PC-9 (cell line): ENCODE data around the gene ANKRD13B. TPM values are rescaled to one million over a fixed set of nuclear protein-coding genes. Genes with fewer than 3 reads are reported as not detected.

Experiments
- BruUV-seq: library from RNA; stranded (reverse); fragments of 400-500 nt; replicated peaks from 2 replicates; lab custom pipeline; 2021; lab: Mats Ljungman, UMichigan
- CTCF ChIA-PET: fragments of 300-600 bp; sonication (Branson Sonifier 250); formaldehyde crosslinking; loops from one replicate; lab custom pipeline; 2022; ENCODE audit warnings: antibody characterized with exemption; lab: Charles Lee
- POLR2A ChIA-PET: fragments of 300-600 bp; sonication (Branson Sonifier 250); formaldehyde crosslinking; loops from one replicate; lab custom pipeline; 2022; ENCODE audit warnings: antibody characterized with exemption; ENCODE audit not compliant: unreplicated experiment; lab: Charles Lee
- DNase-seq, 2 experiments: peaks; one replicate each; pipeline versions ENCODE4 v3.0.0 to v3.0.0-alpha.2; 2015 to 2022; ENCODE audit warnings: mixed read lengths in 1 of 2
- H2AFZ ChIP-seq: fragments of 200-600 bp; sonication (generic); 2 replicates; pipeline ENCODE4 v1.8.1; 2017; ENCODE audit warnings: antibody characterized with exemption
- H3F3A ChIP-seq: fragments of 200-600 bp; sonication (generic); 2 replicates; pipeline ENCODE4 v1.8.1; 2017; ENCODE audit warnings: antibody characterized with exemption, mild to moderate bottlenecking, low read depth; ENCODE audit not compliant: insufficient read depth
- H3K27ac ChIP-seq: fragments of 200-600 bp; sonication (generic); 2 replicates; pipeline ENCODE4 v1.6.1; 2016; ENCODE audit warnings: mixed run types
- H3K27me3 ChIP-seq: fragments of 200-600 bp; sonication (generic); 2 replicates; pipeline ENCODE4 v1.6.1; 2016; ENCODE audit warnings: low read depth, mixed run types; ENCODE audit not compliant: insufficient read depth
- H3K36me3 ChIP-seq: fragments of 200-600 bp; sonication (generic); 2 replicates; pipeline ENCODE4 v1.6.1; 2016; ENCODE audit warnings: low read depth, mixed run types
- H3K4me1 ChIP-seq: fragments of 200-600 bp; sonication (generic); replicated peaks from 2 replicates; pipeline ENCODE4 v1.6.1; 2016; ENCODE audit warnings: mixed run types; ENCODE audit not compliant: insufficient read depth
- H3K4me2 ChIP-seq: fragments of 200-600 bp; sonication (generic); 2 replicates; pipeline ENCODE4 v1.6.1; 2017; ENCODE audit warnings: mixed run types
- H3K4me3 ChIP-seq: fragments of 200-600 bp; sonication (generic); 2 replicates; pipeline ENCODE4 v1.6.1; 2016; ENCODE audit warnings: mixed run types
- H3K79me2 ChIP-seq: fragments of 200-600 bp; sonication (generic); 2 replicates; pipeline ENCODE4 v1.6.1; 2017; ENCODE audit warnings: low read depth, mixed run types
- H3K9me2 ChIP-seq: fragments of 200-600 bp; sonication (generic); 2 replicates; pipeline ENCODE4 v1.8.1; 2017; ENCODE audit warnings: mild to moderate bottlenecking; ENCODE audit not compliant: insufficient read depth
- H3K9me3 ChIP-seq: fragments of 200-600 bp; sonication (generic); 2 replicates; pipeline ENCODE4 v1.8.1; 2016; ENCODE audit warnings: low read depth; ENCODE audit not compliant: insufficient read depth
- H4K20me1 ChIP-seq: fragments of 200-600 bp; sonication (generic); 2 replicates; pipeline ENCODE4 v1.8.1; 2017; ENCODE audit not compliant: insufficient read depth
- CTCF ChIP-seq: fragments of 200-600 bp; sonication (generic); conservative IDR thresholded peaks from 2 replicates; pipeline ENCODE4 v1.6.1; 2017; ENCODE audit warnings: mixed run types, antibody characterized with exemption, mild to moderate bottlenecking, moderate library complexity
- EZH2 ChIP-seq: fragments of 200-600 bp; sonication (generic); IDR thresholded peaks from 2 replicates; pipeline ENCODE4 v1.8.0; 2017; ENCODE audit warnings: antibody characterized with exemption, low read depth
- intact Hi-C: fragments of 100-400 bp; cut with micrococcal nuclease; formaldehyde crosslinking; loops from one replicate; pipeline ENCODE4 v1.10.0; 2022; ENCODE audit not compliant: unreplicated experiment
- total RNA-seq: library from RNA; stranded (reverse); gene quantifications from 2 replicates; pipeline ENCODE4 v1.2.3, GENCODE V29; 2021

Gene ANKRD13B
- total RNA-seq, 1 experiment from 2014 or later = 28.4 TPM

- Histone ChIP-seq H3K9me3 (no peaks in the 10 kb centered on the region), H2AFZ (no peak overlapping the region), H3K4me3 (no peak overlapping the region), H3K4me2 (no peak overlapping the region), H3K27ac (no peak overlapping the region), H3F3A (peaks cover 4% of the 10 kb centered on the region), H3K27me3 (no peaks in the 10 kb centered on the region), H3K4me1 (peaks cover 19% of the 10 kb centered on the region), H3K9me2 (no peaks in the 10 kb centered on the region), H3K79me2 (peaks cover 37% of the 10 kb centered on the region), H4K20me1 (no peaks in the 10 kb centered on the region; the same call in none of the 2 replicates), H3K36me3 (no peaks in the 10 kb centered on the region)
- peak in 1 of 2 experiments; percentile 1 for DNase-seq
- ChIA-PET POLR2A (interaction anchor here (0.6 kb wide), 1 partner anchor 27 kb away, joined by 5 read pairs; no protein-coding TSS in a partner anchor), CTCF (no interaction called here)
- intact Hi-C loops = no loop called here
- TF ChIP-seq CTCF (no peak), EZH2 (no peak)
- no TSS peak for BruUV-seq
These were observed 4.6 kb downstream of the ANKRD13B start for GRCh38 chr17:29597361-29598172.

GRCh38 chr17:29603109-29603674 is 10.3 kb downstream of the ANKRD13B start:
- POLR2A ChIA-PET = no interaction called here

More at GRCh38 chr17:29603109-29603674, 10.3 kb downstream of the ANKRD13B start:
- no peak overlapping the region for H3K4me2 ChIP-seq
- CTCF ChIA-PET = no interaction called here
- H4K20me1 ChIP-seq = 0 out of 2 replicates have a peak, but pooled peaks cover 3% of the 10 kb centered on the region
- no peaks in the 10 kb centered on the region for H3K27me3 ChIP-seq
- H2AFZ ChIP-seq = no peak overlapping the region
- no peaks in the 10 kb centered on the region for H3K36me3 ChIP-seq
- no peak overlapping the region for H3K4me3 ChIP-seq
- intact Hi-C loops = no loop called here
- H3K27ac ChIP-seq = no peak overlapping the region
- H3K9me2 ChIP-seq = no peaks in the 10 kb centered on the region
- no peak for DNase-seq
- no peaks in the 10 kb centered on the region for H3K9me3 ChIP-seq
- no peak for TF ChIP-seq CTCF
- TF ChIP-seq EZH2 = no peak
- BruUV-seq = no TSS peak
- H3F3A ChIP-seq = no peaks in the 10 kb centered on the region
- H3K4me1 ChIP-seq = no peaks in the 10 kb centered on the region
- no peaks in the 10 kb centered on the region; the same call in 1 of the 2 replicates for H3K79me2 ChIP-seq
